ACC112 (cell line): ENCODE results near the gene USP21.

ENCODE experiments used
- H2AFZ ChIP-seq: fragments of 200-600 bp; sonication (generic); one replicate; pipeline ENCODE4 v1.6.0; 2017; ENCODE audit warnings: antibody characterized with exemption, low read length; ENCODE audit not compliant: unreplicated experiment
- H3K27ac ChIP-seq: fragments of 200-600 bp; sonication (generic); 2 replicates; pipeline ENCODE4 v1.5.1; 2014; ENCODE audit warnings: low read depth, mild to moderate bottlenecking, antibody characterized with exemption, low read length, moderate library complexity
- H3K27me3 ChIP-seq: fragments of 200-600 bp; sonication (generic); 2 replicates; pipeline ENCODE4 v1.6.1; 2014; ENCODE audit warnings: mild to moderate bottlenecking, antibody characterized with exemption, low read length, moderate library complexity, mixed read lengths; ENCODE audit not compliant: insufficient read depth
- H3K36me3 ChIP-seq: fragments of 200-600 bp; sonication (generic); 2 replicates; pipeline ENCODE4 v1.6.1; 2016; ENCODE audit warnings: mild to moderate bottlenecking, antibody characterized with exemption, low read length, moderate library complexity, mixed read lengths; ENCODE audit not compliant: insufficient read depth
- H3K4me1 ChIP-seq: fragments of 200-600 bp; sonication (generic); one replicate; pipeline ENCODE4 v1.6.1; 2016; ENCODE audit warnings: low read length, mixed read lengths; ENCODE audit not compliant: insufficient read depth, unreplicated experiment, control insufficient read depth
- H3K4me3 ChIP-seq: fragments of 200-600 bp; sonication (generic); 2 replicates; pipeline ENCODE4 v1.5.1; 2014; ENCODE audit warnings: mild to moderate bottlenecking, low read depth, low read length
- H3K79me2 ChIP-seq: fragments of 200-600 bp; sonication (generic); one replicate; pipeline ENCODE4 v1.6.0; 2016; ENCODE audit warnings: low read length; ENCODE audit not compliant: control insufficient read depth, unreplicated experiment, insufficient read depth

USP21 gene

GRCh38 chr1:161192476-161193465 lies 33.5 kb downstream of the USP21 start:
- no peak overlapping the region for H2AFZ ChIP-seq
- peaks cover 2% of the 10 kb centered on the region; the same call in 1 of the 2 replicates for H3K36me3 ChIP-seq
- H3K79me2 ChIP-seq: peaks cover 17% of the 10 kb centered on the region
- H3K4me3 ChIP-seq: no peak overlapping the region
- no peaks in the 10 kb centered on the region for H3K27me3 ChIP-seq
- peaks cover 44% of the 10 kb centered on the region for H3K4me1 ChIP-seq
- H3K27ac ChIP-seq: peak overlapping the region; percentile 35; the same call in 1 of the 2 replicates

- Histone ChIP-seq H3K4me1 (peaks cover 48% of the 10 kb centered on the region), H3K79me2 (peaks cover 22% of the 10 kb centered on the region), H3K27me3 (no peaks in the 10 kb centered on the region), H3K27ac (peak overlapping the region; percentile 12; the same call in 1 of the 2 replicates), H2AFZ (no peak overlapping the region), H3K4me3 (no peak overlapping the region), H3K36me3 (peaks cover 2% of the 10 kb centered on the region; the same call in 1 of the 2 replicates)
Measured at GRCh38 chr1:161193561-161194235, 34.4 kb downstream of the USP21 start.

GRCh38 chr1:161195171-161195570 lies 35.9 kb downstream of the USP21 start:
- no peak overlapping the region for H2AFZ ChIP-seq

GRCh38 chr1:161196111-161196510 lies 36.8 kb downstream of the USP21 start:
- Histone ChIP-seq H2AFZ (no peak overlapping the region), H3K27ac (peak overlapping the region; percentile 99; the same call in 1 of the 2 replicates), H3K79me2 (peaks cover 22% of the 10 kb centered on the region), H3K4me3 (peak overlapping the region; percentile 87), H3K4me1 (peaks cover 62% of the 10 kb centered on the region), H3K36me3 (no peaks in the 10 kb centered on the region; the same call in 1 of the 2 replicates), H3K27me3 (no peaks in the 10 kb centered on the region)

More at GRCh38 chr1:161195171-161195570, 35.9 kb downstream of the USP21 start:
- no peak overlapping the region for H3K4me3 ChIP-seq
- H3K79me2 ChIP-seq: peaks cover 22% of the 10 kb centered on the region
- H3K27ac ChIP-seq: no peak overlapping the region
- H3K27me3 ChIP-seq: no peaks in the 10 kb centered on the region
- H3K36me3 ChIP-seq: no peaks in the 10 kb centered on the region; the same call in 1 of the 2 replicates
- peaks cover 53% of the 10 kb centered on the region for H3K4me1 ChIP-seq

GRCh38 chr1:161196521-161197451 lies 37.5 kb downstream of the USP21 start:
- no peaks in the 10 kb centered on the region; the same call in 1 of the 2 replicates for H3K36me3 ChIP-seq
- H3K4me1 ChIP-seq: peaks cover 69% of the 10 kb centered on the region
- peak overlapping the region; percentile 99 for H3K27ac ChIP-seq
- peak overlapping the region; percentile 87 for H3K4me3 ChIP-seq
- H3K27me3 ChIP-seq: no peaks in the 10 kb centered on the region
- H2AFZ ChIP-seq: peak overlapping the region; percentile 71
- H3K79me2 ChIP-seq: peaks cover 22% of the 10 kb centered on the region

GRCh38 chr1:161197560-161198193 lies 38.4 kb downstream of the USP21 start:
- no peaks in the 10 kb centered on the region; the same call in 1 of the 2 replicates for H3K36me3 ChIP-seq
- H3K27me3 ChIP-seq: no peaks in the 10 kb centered on the region
- peak overlapping the region; percentile 99 for H3K27ac ChIP-seq
- H3K4me1 ChIP-seq: peaks cover 71% of the 10 kb centered on the region
- peak overlapping the region; percentile 87 for H3K4me3 ChIP-seq
- peaks cover 27% of the 10 kb centered on the region for H3K79me2 ChIP-seq
- H2AFZ ChIP-seq: peak overlapping the region; percentile 71

GRCh38 chr1:161198194-161198896 lies 39.0 kb downstream of the USP21 start:
- Histone ChIP-seq H2AFZ (no peak overlapping the region), H3K4me1 (peaks cover 75% of the 10 kb centered on the region), H3K27me3 (no peaks in the 10 kb centered on the region), H3K27ac (peak overlapping the region; percentile 99), H3K79me2 (peaks cover 34% of the 10 kb centered on the region), H3K36me3 (no peaks in the 10 kb centered on the region; the same call in 1 of the 2 replicates), H3K4me3 (peak overlapping the region; percentile 87)

- Histone ChIP-seq H3K27me3 (no peaks in the 10 kb centered on the region), H3K4me1 (peaks cover 75% of the 10 kb centered on the region), H3K27ac (peak within 1 kb of the TSS; percentile 99), H3K79me2 (peaks cover 40% of the 10 kb centered on the region), H3K36me3 (peaks cover 6% of the 10 kb centered on the region; the same call in 1 of the 2 replicates), H2AFZ (peak within 1 kb of the TSS; percentile 63), H3K4me3 (peak within 1 kb of the TSS; percentile 87)
Measured at GRCh38 chr1:161198897-161199431, 39.7 kb downstream of the USP21 start, which contains the start of gene ADAMTS4. ADAMTS4 (minus strand) TSS chr1:161199054; CDS start chr1:161198627, 427 bp downstream.
